Right ventricle myocardium superior (tissue), 1 donor: ENCODE measurements around the gene PRKCE. TPM values are rescaled to one million over a fixed set of nuclear protein-coding genes. Genes with fewer than 3 reads are reported as not detected.

Experiments used
- ATAC-seq: fragments of 200-7000 bp; cut with Tn5 transposase; one replicate; pipeline ENCODE4 v1.9.1; 2020; ENCODE audit warnings: mild to moderate bottlenecking; ENCODE audit not compliant: poor library complexity
- DNase-seq: peaks from one replicate; pipeline ENCODE4 v3.0.0-alpha.2; 2020
- intact Hi-C: fragments of 100-400 bp; cut with DNase I; formaldehyde crosslinking; loops from one replicate; pipeline ENCODE4 v1.11.2; 2022
- total RNA-seq: library from RNA; stranded (reverse); fragmentation: NEBNext Ultra II Directional; extraction: Animal tissue kit (Norgen Biotek cat#: 25700); gene quantifications from one replicate; pipeline ENCODE4 v1.2.1, GENCODE V29; 2021
- donor health status: DM: no; HTN: yes; CAD: no; lungs with severe emphysema.

PRKCE gene
- total RNA-seq, 1 donor from 2014 or later, result 12.5 TPM

DNA sequence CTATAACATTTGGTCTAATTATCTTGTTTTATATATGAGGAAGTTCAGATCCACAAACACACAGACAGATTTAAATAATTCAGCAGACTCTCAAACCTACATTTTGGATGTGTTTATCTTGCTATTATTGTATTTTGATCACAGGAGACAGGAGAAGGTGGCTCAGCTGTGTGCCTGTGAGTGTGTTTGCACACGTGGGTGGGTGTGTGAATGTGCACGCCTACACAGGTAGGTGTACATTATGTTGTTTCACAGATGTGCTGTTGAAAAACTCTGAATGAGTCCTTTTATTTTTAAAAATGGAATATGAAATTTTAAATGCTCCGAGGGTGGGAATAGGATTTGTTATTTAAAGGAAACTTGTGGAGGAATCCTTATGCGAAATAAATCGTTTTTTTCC lies 183.4 kb downstream of the PRKCE start:
- ATAC-seq (no peak), DNase-seq (no peak)
- intact Hi-C loops, result no loop called here

DNA sequence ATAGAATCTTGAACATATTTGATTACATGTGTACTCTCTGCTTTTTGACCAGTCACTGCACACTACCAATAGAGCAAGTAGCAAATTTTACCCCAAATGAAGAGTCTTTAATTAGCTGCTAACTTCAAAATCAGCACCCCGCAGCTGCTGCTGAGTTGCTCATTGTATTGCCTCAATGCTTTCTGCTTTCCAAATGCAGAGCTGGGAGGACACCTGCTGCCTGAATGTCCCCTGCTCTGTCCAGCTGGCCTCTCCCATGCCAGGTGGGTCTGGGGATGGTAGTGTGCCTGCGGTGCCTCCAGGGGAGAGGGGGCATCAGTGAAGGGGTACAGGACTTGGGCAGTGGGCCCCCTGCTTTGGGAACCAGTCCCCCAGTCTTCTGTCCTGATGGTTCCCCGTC lies 184.8 kb downstream of the PRKCE start:
- DNase-seq (no peak), ATAC-seq (no peak)
- intact Hi-C loops, result no loop called here

DNA sequence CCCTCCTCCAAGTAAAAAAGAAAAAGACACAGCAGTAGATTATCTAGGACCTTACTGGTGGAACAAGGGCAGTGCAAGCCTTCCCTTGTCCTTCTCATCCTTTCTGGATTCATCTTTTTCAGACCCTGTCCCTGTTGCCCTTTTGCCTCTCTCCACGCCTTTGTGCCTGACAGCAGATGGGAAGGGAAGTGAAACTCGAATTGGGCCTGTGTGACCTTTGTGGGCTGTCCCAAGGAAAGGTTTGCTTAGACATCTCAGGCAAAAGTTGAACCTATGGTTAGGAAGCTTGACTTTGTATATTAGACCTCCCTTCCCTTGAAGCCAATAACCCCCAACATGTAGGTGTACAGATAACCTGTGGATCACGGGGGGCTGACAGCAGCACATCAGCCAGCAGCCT lies 185.3 kb downstream of the PRKCE start:
- intact Hi-C loops, result no loop called here

DNA sequence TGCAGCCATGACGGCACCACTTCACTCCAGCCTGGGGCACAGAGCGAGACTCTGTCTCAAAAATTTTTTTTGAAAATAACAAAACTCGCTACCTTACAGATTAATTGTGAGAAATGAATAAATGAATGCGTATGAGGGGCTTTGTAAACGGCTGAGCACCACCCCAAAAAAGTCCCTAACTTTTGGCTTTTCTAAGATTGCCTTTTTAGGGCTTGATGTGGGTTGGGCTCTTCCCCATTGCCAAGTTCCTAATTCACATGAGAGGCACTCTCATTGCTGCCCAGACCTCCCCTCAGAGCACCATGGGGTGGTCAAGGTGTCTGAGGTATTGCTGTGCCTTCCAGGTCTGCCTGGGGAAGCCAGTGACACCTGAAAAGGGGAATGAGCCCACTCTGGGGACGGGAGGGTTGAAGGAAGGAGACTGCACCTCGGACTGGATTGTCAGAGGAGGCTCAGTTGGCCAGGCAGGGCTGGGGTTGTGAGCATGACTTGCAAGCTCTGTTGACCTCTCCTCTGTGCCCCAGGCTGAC lies 186.4 kb downstream of the PRKCE start:
- no peak for ATAC-seq

More for the DNA sequence above, 185.3 kb downstream of the PRKCE start:
- ATAC-seq (no peak), DNase-seq (no peak)

DNA sequence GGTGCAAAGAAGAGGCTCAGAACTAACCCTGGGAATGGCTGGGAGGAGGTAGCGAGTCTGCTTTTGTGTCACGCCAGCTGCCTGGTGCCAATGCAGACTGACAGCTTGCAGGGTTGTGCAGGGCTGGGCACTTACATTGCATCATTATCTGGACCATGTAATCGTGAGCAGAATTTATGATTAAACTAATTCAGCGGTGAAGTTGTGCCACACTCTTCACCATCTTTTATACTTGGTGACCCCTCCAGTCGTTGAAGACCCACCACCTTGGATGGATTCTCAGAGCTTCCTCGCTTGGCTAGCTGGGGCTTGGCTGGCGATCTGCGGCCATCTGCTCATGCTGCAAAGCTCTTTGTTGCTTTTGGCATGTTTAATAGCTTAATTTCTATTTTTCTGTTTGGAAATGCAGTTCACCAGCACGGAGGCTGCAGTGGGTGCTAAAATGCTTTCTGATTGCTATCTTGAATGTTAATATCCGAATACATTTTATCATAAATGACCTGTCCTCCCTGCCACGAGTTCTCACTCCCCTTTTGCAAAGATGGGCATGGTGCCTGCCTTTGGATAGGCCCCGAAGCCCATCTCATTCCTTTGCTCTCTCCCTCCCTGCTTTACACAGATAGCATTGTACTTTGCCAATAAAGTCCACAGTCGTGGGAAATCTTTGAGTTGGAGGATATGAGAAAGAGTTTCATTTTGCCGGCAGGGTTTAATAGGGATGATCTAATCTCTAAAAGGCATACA lies 188.2 kb downstream of the PRKCE start:
- DNase-seq (no peak), ATAC-seq (peak; percentile 81)
- intact Hi-C loops, result no loop called here

More for the DNA sequence above, 186.4 kb downstream of the PRKCE start:
- DNase-seq, result no peak
- intact Hi-C loops, result no loop called here

DNA sequence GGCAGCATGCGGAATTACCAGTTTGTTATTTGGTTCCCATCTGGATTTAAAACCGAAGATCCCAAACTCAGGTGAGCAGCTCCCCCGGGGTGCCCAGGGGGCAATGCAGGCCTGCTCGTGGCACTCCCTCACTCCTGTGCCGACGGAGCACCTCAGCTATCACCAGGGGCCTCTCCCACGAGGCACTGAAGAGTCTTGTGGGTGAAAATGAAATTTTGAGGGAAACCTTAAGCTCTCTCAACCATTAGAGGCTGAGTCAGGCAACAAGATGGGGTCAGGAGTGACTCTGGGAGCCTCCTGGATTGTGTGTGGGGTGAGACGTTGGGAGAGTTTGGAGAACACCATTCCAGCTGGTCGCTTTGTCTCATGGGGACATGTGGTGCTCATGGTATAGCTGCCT lies 189.0 kb downstream of the PRKCE start:
- intact Hi-C loops, result no loop called here
- no peak for ATAC-seq

DNA sequence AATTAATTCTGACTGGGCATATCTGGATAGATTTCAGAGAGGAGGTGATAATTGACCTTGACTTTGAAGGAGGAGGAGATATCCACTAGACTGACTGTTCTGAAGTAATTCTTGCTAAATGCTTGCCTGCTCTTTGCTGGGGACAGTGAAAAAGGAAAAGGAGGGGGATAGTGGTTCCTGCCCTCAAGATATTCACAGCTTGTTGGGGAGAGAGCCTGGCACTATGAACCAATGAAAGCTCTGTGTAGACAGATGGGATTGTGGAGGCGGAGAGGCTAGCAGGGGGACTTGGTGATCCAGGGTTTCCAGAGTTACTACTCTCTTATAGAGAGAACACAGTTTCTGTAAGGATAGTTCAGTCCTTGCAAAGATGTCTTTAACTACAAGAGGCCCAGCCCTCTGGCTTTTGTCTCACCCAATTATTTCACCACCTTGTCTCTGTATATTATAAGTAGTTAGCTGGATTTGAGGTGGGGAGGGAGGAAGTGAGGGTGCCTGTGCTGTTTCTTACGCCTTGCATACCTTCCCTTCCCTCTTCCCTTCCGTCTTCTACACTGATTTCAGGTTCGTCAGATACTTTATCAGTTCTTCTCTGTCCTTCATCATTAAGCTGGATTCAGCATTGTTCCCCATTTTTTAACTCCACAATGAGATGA lies 190.4 kb downstream of the PRKCE start:
- no peak for DNase-seq
- no peak for ATAC-seq
- intact Hi-C loops, result no loop called here

More for the DNA sequence above, 189.0 kb downstream of the PRKCE start:
- no peak for DNase-seq

DNA sequence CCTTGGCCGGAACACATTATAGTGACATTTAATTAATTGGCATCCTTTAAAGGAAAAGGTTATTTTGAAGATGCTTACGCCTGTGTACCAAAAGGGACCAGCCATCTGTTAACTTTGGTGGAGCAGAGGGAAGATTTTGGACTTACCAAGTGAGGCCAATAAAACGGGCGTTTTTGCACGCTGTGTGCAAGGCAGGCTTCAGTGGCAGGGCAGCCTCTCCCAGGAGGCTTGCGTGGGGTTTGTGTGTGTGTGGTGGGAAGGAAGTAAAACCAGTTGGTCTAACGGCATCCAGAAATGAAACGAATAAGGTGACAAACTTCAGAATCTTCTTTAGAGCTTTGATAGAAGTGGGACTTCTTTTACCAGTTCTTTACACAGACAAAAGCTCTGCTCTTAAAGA lies 191.7 kb downstream of the PRKCE start:
- no peak for DNase-seq
- no peak for ATAC-seq
- intact Hi-C loops, result no loop called here

DNA sequence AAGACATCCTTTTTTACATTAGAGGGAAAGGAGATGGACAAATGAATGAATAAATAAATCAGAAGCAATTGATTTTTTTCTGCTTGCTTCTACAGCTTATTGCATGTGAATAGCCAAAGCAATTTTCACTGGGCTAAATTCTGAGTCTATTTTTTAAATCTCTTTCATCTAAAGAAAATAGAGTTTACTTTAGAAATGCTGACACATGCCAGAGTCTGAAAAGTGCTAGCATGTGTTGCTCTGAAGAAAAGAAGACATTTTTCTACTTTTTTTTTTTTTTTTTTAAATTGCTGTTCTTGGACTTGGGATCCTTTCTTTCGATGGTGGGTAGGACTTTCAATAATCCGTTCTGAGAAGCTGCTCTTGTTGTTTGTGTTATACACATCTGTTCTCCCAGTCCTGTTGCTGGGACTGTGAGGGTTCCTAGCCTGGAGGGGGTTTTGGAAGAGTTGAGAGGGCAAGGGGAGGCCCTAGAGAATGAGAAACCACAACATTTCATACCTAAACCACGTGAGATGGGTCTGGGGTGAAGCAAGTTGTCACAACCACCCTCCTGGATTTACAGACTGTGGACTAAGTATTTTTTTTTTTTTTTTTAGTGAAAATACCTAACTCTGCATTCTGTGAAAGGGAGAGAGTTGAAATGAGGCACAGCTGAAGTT lies 193.5 kb downstream of the PRKCE start:
- ATAC-seq (no peak), DNase-seq (no peak)
- intact Hi-C loops, result no loop called here

DNA sequence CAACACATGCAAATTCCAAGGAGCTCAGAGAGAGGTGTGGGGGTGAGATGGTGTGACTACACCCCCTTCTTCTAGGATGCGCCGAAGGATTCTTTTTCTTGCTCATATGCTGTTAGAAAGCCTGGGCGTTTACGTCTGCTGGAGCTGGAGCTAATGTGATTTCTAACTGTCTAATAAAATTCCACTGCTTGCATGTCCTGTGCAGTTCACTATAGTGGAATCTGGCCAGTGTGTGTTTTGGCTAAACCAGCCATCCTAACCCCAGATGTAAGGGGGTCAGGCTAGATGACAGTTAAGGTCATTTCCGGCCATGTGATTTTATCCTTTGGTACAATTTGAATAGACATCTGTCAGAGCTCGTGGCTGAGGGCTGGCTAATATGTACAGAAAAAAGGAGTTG lies 194.1 kb downstream of the PRKCE start:
- DNase-seq, result no peak
- ATAC-seq, result no peak
- intact Hi-C loops, result no loop called here

DNA sequence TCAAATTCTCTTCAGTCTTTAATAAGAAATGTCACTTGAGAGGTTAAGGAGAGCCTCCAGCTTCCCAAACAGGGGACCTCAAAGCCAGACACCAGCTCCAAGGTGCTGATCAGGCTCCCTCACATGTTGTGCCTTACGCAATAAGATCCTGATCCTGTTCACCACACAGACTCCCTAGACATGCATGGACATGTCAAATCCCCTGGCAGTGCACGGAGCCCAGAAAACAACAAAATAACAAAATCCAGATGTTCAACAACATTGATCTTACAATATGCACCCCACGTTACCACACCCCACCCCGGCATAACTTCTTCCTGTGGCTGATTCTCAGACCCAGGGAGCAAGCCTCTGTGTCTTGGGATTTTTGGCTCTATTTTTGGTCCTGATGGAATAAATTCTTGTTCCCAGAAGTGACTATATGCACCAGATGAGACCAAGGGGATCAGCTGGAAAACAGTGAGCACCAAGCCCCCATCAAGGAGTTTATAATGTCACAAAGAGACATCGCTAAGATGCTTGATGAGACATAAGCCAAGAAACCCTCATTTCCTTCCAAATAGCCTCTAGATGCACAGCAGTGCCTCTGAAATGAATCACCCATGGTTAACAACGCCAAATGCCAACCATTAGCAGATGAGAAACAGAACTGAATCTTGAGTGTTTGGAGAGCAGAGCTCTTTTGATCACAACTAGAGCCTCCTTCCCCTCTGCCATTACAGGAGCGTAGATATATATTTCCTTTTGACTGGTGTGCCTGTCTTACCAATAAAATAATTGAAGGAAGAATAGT lies 198.2 kb downstream of the PRKCE start:
- intact Hi-C loops, result no loop called here
- peak; percentile 60 for ATAC-seq
- no peak for DNase-seq

DNA sequence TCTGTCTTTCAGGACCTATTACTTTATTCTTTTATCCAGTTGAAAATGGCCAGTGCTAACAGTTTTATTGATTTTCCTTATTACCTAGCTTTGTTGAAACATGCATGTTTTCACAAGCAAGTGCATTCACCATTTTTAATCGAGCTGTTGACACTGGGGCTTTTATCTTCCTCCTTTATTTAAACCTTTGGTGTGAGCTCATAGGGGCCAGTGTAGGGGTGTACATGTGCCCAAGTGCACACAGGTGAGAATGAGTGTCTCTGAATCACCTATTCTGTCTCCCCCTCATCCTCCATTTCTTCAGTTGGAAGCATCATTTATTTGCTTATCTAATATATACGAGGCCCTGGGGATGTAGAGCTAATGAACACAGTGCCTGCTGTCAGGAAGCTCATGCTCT lies 199.1 kb downstream of the PRKCE start:
- ATAC-seq (no peak), DNase-seq (no peak)
- intact Hi-C loops, result no loop called here

DNA sequence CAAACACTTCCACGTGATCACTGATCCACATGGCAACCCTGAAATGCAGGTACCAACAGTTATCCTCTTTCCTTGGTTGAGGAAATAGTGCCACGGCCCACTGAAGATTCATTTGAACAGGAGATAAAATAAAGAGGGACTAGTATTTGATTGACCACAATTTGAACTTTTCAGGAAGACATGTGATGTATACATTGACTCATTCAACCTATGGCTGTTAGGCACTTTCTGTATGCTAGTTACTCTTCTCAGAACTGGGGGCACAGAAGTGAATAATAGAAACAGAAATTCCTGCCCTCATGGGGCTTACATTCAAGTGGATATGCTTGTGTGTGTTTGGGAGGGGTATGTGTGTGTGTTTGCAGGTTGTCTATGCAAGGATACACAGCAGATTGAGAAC lies 199.6 kb downstream of the PRKCE start:
- intact Hi-C loops, result no loop called here
- ATAC-seq (no peak), DNase-seq (no peak)

DNA sequence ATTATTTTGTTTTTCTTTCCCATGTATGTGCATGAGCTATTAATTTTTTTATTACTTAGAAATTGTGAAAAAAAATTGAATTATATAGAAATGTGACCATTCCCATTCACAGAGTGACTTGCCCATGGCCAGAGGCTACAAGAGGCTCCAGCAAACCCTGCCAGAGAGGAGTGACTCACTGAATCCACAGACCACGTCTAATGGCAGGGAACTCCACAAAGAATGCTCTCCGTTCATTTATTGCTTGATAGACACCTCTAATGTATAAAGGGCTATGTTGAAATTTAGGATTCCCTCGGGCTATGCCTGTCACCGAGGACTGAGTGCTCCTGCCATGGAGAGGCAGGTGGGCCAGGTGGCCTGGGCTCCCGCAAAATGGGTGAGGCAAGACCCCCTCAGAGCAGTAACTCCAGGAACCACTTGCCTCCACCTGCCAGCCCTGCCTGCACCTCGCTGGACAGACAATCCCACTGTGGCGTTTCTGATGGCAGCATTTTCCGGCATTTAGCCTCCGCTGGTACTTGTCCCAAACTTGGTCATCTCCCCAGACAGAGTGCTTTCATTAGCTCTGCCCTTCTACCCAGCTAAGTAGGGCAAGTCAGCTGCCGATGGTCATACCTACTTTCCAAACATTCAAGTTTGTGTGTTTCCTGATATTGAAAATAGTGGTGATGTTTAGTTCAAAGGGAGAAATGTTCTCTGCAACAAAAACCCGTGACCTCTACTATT lies 200.3 kb downstream of the PRKCE start:
- no peak for DNase-seq
- intact Hi-C loops, result no loop called here

DNA sequence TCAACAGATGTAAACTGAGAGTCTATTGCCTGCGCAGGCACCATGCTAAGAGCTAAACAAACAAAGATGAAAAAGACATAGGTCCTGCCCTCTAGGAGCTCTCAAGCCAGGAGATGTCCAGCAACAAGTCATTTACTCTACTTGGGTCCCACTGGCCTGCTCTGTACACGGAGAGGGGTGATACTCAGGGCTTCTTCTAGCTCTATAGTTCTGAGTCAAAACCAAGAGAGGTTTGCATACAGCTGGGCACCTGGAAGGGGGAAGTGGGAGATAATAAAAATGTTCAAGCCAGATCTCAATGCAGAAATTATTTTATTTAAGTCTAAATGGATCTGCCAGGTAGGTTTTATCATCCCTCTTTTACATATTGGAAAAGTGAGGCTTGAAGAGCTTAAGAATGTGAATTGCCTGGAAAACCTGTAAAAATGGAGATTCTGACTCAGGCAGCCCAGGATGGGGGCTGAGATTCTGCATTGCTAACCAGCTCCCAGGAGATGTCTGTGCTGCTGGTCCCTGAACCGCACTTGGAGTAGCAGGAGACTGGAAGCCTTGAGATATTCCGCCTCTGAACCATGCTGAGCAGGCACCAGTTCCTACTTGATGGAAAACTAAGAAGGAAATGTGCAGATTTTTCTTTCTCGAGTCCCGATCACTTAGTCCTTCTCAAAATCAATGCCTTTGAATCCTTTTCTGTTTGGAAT lies 201.1 kb downstream of the PRKCE start:
- ATAC-seq (no peak), DNase-seq (no peak)
- intact Hi-C loops, result no loop called here

More for the DNA sequence above, 200.3 kb downstream of the PRKCE start:
- ATAC-seq, result peak; percentile 72

DNA sequence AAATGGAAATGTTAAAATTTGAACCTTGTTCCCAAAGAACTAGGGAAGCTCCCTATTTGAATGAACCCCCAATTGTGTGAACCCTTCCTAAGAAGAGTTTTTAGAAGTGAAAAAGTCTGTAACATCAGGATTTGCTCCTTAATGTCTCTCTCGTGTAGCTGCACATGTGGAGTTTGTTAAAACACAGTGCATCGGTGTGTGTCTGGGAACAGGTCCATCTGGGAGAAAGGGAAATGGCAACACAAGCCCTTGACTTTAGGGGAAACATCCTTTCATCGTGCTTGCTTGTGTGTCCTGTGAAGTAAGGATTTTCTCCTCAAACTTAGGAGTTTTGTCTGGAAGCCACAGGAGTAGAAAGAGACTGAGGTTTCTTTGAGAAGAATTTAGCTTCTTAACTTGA lies 203.9 kb downstream of the PRKCE start:
- DNase-seq (no peak), ATAC-seq (no peak)
- intact Hi-C loops, result no loop called here

DNA sequence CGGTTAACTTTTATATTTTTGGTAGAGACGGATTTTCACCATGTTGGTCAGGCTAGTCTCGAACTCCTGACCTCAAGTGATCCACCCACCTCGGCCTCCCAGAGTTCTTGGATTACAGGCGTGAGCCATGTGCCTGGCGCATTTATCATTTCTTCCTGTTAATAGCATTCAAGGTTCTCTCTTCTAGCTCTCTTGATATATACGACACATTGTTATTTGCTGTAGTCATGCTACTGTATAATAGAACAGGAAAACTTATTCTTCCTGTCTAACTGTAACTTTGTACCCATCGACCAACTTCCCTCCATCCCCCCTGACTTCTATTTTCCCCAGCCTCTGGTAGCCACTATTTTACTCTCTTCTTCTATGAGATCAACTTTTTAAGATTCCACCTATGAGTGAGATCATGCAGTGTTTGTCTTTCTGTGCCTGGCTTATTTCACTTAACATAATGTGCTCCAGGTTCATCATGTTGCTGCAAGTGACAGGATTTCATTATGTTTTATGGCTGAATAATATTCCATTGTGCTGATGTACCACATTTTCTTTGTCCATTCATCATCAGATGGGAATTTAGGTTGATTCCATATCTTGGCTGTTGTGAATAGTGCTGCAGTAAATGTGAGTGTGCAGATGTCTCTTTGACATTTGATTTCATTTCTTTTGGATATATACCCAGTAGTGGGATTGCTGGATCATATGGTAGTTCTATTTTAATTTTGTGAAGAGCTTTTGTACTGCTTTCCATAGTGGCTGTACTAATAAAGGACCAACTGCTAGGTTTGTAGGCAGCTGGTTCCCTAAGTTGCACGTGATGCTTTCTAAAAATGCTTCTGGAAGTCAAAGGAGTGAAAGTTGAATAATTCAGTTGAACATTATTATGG lies 205.2 kb downstream of the PRKCE start:
- intact Hi-C loops, result no loop called here
- ATAC-seq, result no peak

More for the DNA sequence above, 205.2 kb downstream of the PRKCE start:
- DNase-seq, result no peak
